SKM-1 treated with dmso at 0.1 percent for 144 hours (cell line): Measurements from ENCODE around the gene GFAP.

ENCODE experiments used
- DNase-seq: peaks from one replicate; lab custom pipeline; 2025; ENCODE audit not compliant: unreplicated experiment; lab: John Stamatoyannopoulos, UW

Gene GFAP

GRCh38 chr17:44915862-44916780 is 821 bp upstream of the GFAP start:
- DNase-seq: peak; percentile 48

- DNase-seq: no peak
Observed at GRCh38 chr17:44914698-44915271, 515 bp downstream of the GFAP start.

GRCh38 chr17:44914148-44914547 is 1.2 kb downstream of the GFAP start:
- DNase-seq: no peak

- DNase-seq: no peak
Observed at GRCh38 chr17:44913676-44914075, 1.6 kb downstream of the GFAP start.

- DNase-seq: no peak
Observed at GRCh38 chr17:44912763-44913544, 2.3 kb downstream of the GFAP start.

- peak; percentile 30 for DNase-seq
Observed at GRCh38 chr17:44911133-44912001, 3.9 kb downstream of the GFAP start.

- no peak for DNase-seq
Observed at GRCh38 chr17:44910231-44911106, 4.8 kb downstream of the GFAP start.

- DNase-seq: no peak
Observed at GRCh38 chr17:44909681-44910144, 5.6 kb downstream of the GFAP start.

GRCh38 chr17:44908761-44909326 is 6.5 kb downstream of the GFAP start:
- DNase-seq: no peak

- DNase-seq: no peak
Observed at GRCh38 chr17:44907729-44908470, 7.4 kb downstream of the GFAP start.

GRCh38 chr17:44906763-44907728 is 8.3 kb downstream of the GFAP start:
- DNase-seq: no peak

- DNase-seq: peak; percentile 50
Observed at GRCh38 chr17:44906010-44906646, 9.2 kb downstream of the GFAP start.

GRCh38 chr17:44905006-44906000 is 10.0 kb downstream of the GFAP start:
- no peak for DNase-seq

GRCh38 chr17:44904001-44904984 is 11.0 kb downstream of the GFAP start:
- DNase-seq: no peak
